Stimulated activated CD8-positive, alpha-beta memory T cell treated with anti-CD3 and anti-CD28 coated beads, Interleukin-12 subunit alpha, Interleukin-12 subunit beta, amount 100 ng/mL, for 1 hour (primary cell): ENCODE data around the gene SRRM5.
"Not testable (repeated sequence)": the region's sequence is repeated elsewhere in the genome, so short reads cannot be mapped to it uniquely, and the experiment has no call there.

Experiments
- DNase-seq: peaks from one replicate; pipeline ENCODE4 v3.0.0-alpha.2; 2020; ENCODE audit warnings: low read depth

SRRM5 gene

GRCh38 chr19:43591904-43592772, 19.8 kb upstream of the SRRM5 start:
- DNase-seq = no peak

GRCh38 chr19:43592800-43593350, 19.0 kb upstream of the SRRM5 start:
- no peak for DNase-seq

- DNase-seq = no peak
Observed at GRCh38 chr19:43594081-43594697, 17.7 kb upstream of the SRRM5 start.

- DNase-seq = peak; percentile 51
Observed at GRCh38 chr19:43594710-43595604, 16.9 kb upstream of the SRRM5 start.

- DNase-seq = no peak
Observed at GRCh38 chr19:43595605-43595998, 16.3 kb upstream of the SRRM5 start.

- DNase-seq = peak; percentile 100
Observed at GRCh38 chr19:43595999-43596841, 15.7 kb upstream of the SRRM5 start, which contains the start of the genes IRGQ and ZNF576. TSS of gene IRGQ (minus strand) at chr19:43596134. CDS start at chr19:43595338, 796 bp downstream. TSS of gene ZNF576 (plus strand) at chr19:43596595. CDS start at chr19:43597109, 514 bp downstream.

- DNase-seq = no peak
Observed at GRCh38 chr19:43596842-43597461, 14.9 kb upstream of the SRRM5 start.

- DNase-seq = no peak
Observed at GRCh38 chr19:43597876-43598275, 14.0 kb upstream of the SRRM5 start.

GRCh38 chr19:43598445-43599240, 13.2 kb upstream of the SRRM5 start:
- no peak for DNase-seq

- DNase-seq = no peak
Observed at GRCh38 chr19:43599635-43600295, 12.1 kb upstream of the SRRM5 start.

- DNase-seq = not testable (repeated sequence)
Observed at GRCh38 chr19:43600326-43600725, 11.6 kb upstream of the SRRM5 start.

GRCh38 chr19:43605875-43606568, 5.9 kb upstream of the SRRM5 start:
- DNase-seq = no peak

GRCh38 chr19:43606569-43607229, 5.2 kb upstream of the SRRM5 start:
- no peak for DNase-seq

GRCh38 chr19:43607238-43608205, 4.4 kb upstream of the SRRM5 start:
- DNase-seq = no peak

- no peak for DNase-seq
Observed at GRCh38 chr19:43609872-43610271, 2.0 kb upstream of the SRRM5 start.

GRCh38 chr19:43610493-43610892, 1.4 kb upstream of the SRRM5 start:
- no peak for DNase-seq

GRCh38 chr19:43612374-43612773, 486 bp downstream of the SRRM5 start:
- DNase-seq = no peak
